Measurements from ENCODE around the gene MYO5C. TPM values are rescaled to one million over a fixed set of nuclear protein-coding genes. Genes with fewer than 3 reads are reported as not detected.

The MYO5C gene
- total RNA-seq, 4 donors from 2014 or later = 1.2 to 4.3 (median 2.9) TPM

GRCh38 chr15:52292780-52293392, 2.7 kb downstream of the MYO5C start:
- no peaks in the 10 kb centered on the region for H3K9me3 ChIP-seq
- no peaks in the 10 kb centered on the region for H3K27me3 ChIP-seq
- DNase-seq (no peak), ATAC-seq (no peak)
- H3K4me3 ChIP-seq = no peak overlapping the region
- in situ Hi-C loops (cut with MboI; ENCODE audit: low sequenced_read_pairs in 4 of 4) = no loop called here
- no peak overlapping the region for H3K27ac ChIP-seq
- TF ChIP-seq CTCF (IDR thresholded peaks at IDR 0.05 in 4 of 5, conservative IDR thresholded peaks at IDR 0.05 in 1 of 5) = no peak
- intact Hi-C loops (cut with DNase I; ENCODE audit: low total_unique reads) = no loop called here
- H3K4me1 ChIP-seq = peaks cover 4 to 5% of the 10 kb centered on the region in 2 donors
- no peaks in the 10 kb centered on the region for H3K36me3 ChIP-seq

GRCh38 chr15:52291204-52291603, 4.4 kb downstream of the MYO5C start:
- no peaks in the 10 kb centered on the region for H3K9me3 ChIP-seq
- ATAC-seq (no peak), DNase-seq (no peak)
- H3K4me1 ChIP-seq = peaks cover 4 to 5% of the 10 kb centered on the region in 2 donors
- no peak overlapping the region for H3K4me3 ChIP-seq
- no peaks in the 10 kb centered on the region for H3K27me3 ChIP-seq
- no peak overlapping the region for H3K27ac ChIP-seq
- in situ Hi-C loops (cut with MboI; ENCODE audit: low sequenced_read_pairs in 4 of 4) = no loop called here
- no peaks in the 10 kb centered on the region for H3K36me3 ChIP-seq
- intact Hi-C loops (cut with DNase I; ENCODE audit: low total_unique reads) = no loop called here
- TF ChIP-seq POLR2A (IDR thresholded peaks at IDR 0.05) = no peak
- TF ChIP-seq CTCF (IDR thresholded peaks at IDR 0.05 in 4 of 5, conservative IDR thresholded peaks at IDR 0.05 in 1 of 5) = no peak

- H3K4me3 ChIP-seq = no peak overlapping the region
- peaks cover under 1 to 4% of the 10 kb centered on the region in 2 donors for H3K4me1 ChIP-seq
- TF ChIP-seq POLR2A (IDR thresholded peaks at IDR 0.05) = no peak
- TF ChIP-seq CTCF (IDR thresholded peaks at IDR 0.05 in 4 of 5, conservative IDR thresholded peaks at IDR 0.05 in 1 of 5) = no peak
- intact Hi-C loops (cut with DNase I; ENCODE audit: low total_unique reads) = no loop called here
- in situ Hi-C loops (cut with MboI; ENCODE audit: low sequenced_read_pairs in 4 of 4) = no loop called here
- no peaks in the 10 kb centered on the region for H3K36me3 ChIP-seq
- DNase-seq (no peak), ATAC-seq (no peak)
- H3K27ac ChIP-seq = no peak overlapping the region
- H3K9me3 ChIP-seq = no peaks in the 10 kb centered on the region
- no peaks in the 10 kb centered on the region for H3K27me3 ChIP-seq
These were observed 4.8 kb downstream of the MYO5C start for GRCh38 chr15:52290800-52291199.

GRCh38 chr15:52290329-52290728, 5.3 kb downstream of the MYO5C start:
- H3K36me3 ChIP-seq = no peaks in the 10 kb centered on the region
- H3K4me3 ChIP-seq = no peak overlapping the region
- DNase-seq (no peak), ATAC-seq (no peak)
- no peaks in the 10 kb centered on the region for H3K9me3 ChIP-seq
- intact Hi-C loops (cut with DNase I; ENCODE audit: low total_unique reads) (no loop called here), in situ Hi-C loops (cut with MboI; ENCODE audit: low sequenced_read_pairs in 4 of 4) (no loop called here)
- TF ChIP-seq POLR2A (IDR thresholded peaks at IDR 0.05) (no peak), CTCF (IDR thresholded peaks at IDR 0.05 in 4 of 5, conservative IDR thresholded peaks at IDR 0.05 in 1 of 5) (no peak)
- no peak overlapping the region for H3K27ac ChIP-seq
- no peaks in the 10 kb centered on the region for H3K27me3 ChIP-seq
- H3K4me1 ChIP-seq = peaks cover 0 to 4% of the 10 kb centered on the region in 2 donors

- no peaks in the 10 kb centered on the region for H3K27me3 ChIP-seq
- no peak overlapping the region for H3K27ac ChIP-seq
- ATAC-seq (no peak), DNase-seq (no peak)
- no peak for TF ChIP-seq POLR2A (IDR thresholded peaks at IDR 0.05)
- TF ChIP-seq CTCF (IDR thresholded peaks at IDR 0.05 in 4 of 5, conservative IDR thresholded peaks at IDR 0.05 in 1 of 5) = no peak
- no peaks in the 10 kb centered on the region for H3K36me3 ChIP-seq
- H3K4me1 ChIP-seq = no peaks in the 10 kb centered on the region
- H3K9me3 ChIP-seq = no peaks in the 10 kb centered on the region
- no peak overlapping the region for H3K4me3 ChIP-seq
- intact Hi-C loops (cut with DNase I; ENCODE audit: low total_unique reads) (no loop called here), in situ Hi-C loops (cut with MboI; ENCODE audit: low sequenced_read_pairs in 4 of 4) (no loop called here)
These were observed 5.9 kb downstream of the MYO5C start for GRCh38 chr15:52289629-52290081.

All from gastrocnemius medialis (tissue), 4 donors.